ENCODE data around the gene LMO4. TPM values are rescaled to one million over a fixed set of nuclear protein-coding genes. Genes with fewer than 3 reads are reported as not detected.

LMO4 gene
- total and polyA plus RNA-seq, 8 donors, result 56.9 to 298 (median 253) TPM

DNA sequence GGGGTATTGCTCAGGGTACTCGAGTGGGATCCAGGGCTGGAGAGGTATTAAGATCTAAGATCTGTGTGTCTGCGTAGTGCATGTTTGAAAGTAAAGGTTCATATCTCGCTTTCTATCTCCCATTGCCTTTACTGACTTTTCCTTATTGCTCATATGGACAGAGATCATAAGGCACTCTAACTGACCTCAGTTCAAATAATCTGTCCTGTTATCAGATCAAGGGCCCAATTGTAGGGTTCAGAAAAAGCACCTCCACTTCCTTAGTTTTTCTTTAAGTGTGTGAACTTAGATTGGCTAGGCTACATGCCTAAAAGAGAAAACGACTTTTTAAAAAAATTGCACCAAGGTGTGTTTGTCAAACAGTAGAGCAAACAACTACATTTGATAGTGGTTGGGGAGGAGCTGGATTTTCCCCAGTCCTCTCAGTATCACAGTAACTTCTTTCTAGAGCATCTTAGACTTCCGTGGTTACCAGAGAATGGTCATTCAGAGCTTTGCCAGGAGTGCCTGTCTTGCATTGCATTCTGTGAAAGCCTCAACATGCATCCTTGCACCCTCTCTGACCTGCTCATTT, 57.6 kb downstream of the LMO4 start:
- Histone ChIP-seq H3K36me3 (no peaks in the 10 kb centered on the region), H3K4me1 (no peaks in the 10 kb centered on the region), H3K27ac (no peak overlapping the region), H3K27me3 (no peaks in the 10 kb centered on the region), H3K9me3 (no peaks in the 10 kb centered on the region), H3K4me3 (no peak overlapping the region)
- TF ChIP-seq, protein P1, sequence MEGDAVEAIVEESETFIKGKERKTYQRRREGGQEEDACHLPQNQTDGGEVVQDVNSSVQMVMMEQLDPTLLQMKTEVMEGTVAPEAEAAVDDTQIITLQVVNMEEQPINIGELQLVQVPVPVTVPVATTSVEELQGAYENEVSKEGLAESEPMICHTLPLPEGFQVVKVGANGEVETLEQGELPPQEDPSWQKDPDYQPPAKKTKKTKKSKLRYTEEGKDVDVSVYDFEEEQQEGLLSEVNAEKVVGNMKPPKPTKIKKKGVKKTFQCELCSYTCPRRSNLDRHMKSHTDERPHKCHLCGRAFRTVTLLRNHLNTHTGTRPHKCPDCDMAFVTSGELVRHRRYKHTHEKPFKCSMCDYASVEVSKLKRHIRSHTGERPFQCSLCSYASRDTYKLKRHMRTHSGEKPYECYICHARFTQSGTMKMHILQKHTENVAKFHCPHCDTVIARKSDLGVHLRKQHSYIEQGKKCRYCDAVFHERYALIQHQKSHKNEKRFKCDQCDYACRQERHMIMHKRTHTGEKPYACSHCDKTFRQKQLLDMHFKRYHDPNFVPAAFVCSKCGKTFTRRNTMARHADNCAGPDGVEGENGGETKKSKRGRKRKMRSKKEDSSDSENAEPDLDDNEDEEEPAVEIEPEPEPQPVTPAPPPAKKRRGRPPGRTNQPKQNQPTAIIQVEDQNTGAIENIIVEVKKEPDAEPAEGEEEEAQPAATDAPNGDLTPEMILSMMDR (IDR thresholded peaks at IDR 0.05), result no peak
- ATAC-seq, result no peak
- intact Hi-C loops (cut with DNase I), result no loop called here
- no peak for DNase-seq

DNA sequence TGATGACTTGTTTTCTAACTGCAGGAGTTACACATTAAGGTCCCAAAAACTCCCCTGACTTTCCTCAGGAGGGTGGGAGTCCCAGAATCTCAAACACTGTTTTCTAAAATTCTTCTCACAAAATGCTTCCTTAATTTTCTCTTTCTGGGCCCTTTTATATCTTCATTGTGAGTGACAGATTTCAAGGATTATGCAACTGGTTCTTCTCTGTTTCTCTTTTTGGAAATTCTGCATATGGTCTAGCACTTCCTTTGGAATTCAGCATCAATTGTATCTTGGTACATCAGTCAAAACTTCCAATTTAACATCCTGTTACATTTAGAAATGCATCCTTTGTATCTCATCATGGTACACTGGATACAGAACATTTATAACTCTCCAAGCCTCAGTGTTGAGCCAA, 59.7 kb downstream of the LMO4 start:
- Histone ChIP-seq H3K4me1 (no peaks in the 10 kb centered on the region), H3K4me3 (no peak overlapping the region), H3K27me3 (no peaks in the 10 kb centered on the region), H3K9me3 (no peaks in the 10 kb centered on the region), H3K36me3 (no peaks in the 10 kb centered on the region), H3K27ac (no peak overlapping the region)
- TF ChIP-seq, protein P1 (IDR thresholded peaks at IDR 0.05), result no peak
- intact Hi-C loops (cut with DNase I), result no loop called here
- no peak for ATAC-seq
- no peak for DNase-seq

DNA sequence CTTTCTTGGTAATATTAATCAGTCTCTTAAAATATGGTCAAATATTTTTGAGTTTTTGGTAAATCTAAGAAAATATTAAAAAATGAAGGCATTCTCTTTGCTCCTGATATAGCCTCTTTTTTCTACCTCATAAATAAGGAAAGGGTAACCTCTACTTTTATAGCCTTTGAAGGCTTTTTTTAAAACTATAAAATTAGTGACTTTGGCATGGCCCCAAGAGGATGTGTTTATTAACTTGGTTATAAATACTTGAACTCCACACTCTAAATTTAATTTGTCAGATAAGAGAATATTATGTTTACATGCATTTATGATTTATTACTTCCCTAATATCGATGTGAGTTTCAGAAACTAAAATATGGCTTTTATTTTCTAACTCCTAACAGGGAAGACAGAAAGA, 60.3 kb downstream of the LMO4 start:
- Histone ChIP-seq H3K4me1 (no peaks in the 10 kb centered on the region), H3K4me3 (no peak overlapping the region), H3K36me3 (no peaks in the 10 kb centered on the region), H3K9me3 (no peaks in the 10 kb centered on the region), H3K27me3 (no peaks in the 10 kb centered on the region), H3K27ac (no peak overlapping the region)
- no peak for ATAC-seq
- no peak for DNase-seq
- TF ChIP-seq, protein P1 (IDR thresholded peaks at IDR 0.05), result no peak
- intact Hi-C loops (cut with DNase I), result no loop called here

DNA sequence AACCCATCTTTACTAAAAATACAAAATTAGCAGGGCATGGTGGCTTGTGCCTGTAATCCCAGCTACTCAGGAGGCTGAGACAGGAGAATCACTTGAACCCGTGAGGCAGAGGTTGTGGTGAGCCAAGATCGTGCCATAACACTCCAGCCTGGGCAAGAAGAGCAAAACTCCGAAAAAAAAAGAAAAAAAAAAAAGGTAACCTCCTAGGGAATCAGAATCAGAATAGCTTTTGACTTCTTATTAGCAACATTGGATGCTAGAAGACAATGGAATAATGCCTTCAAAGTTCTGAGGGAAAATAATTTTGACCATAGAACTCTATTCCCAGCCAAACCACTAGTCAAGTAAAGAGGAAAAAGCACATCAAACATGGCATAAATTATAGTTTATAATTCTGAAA, 60.9 kb downstream of the LMO4 start:
- DNase-seq (no peak), ATAC-seq (no peak)
- Histone ChIP-seq H3K4me3 (no peak overlapping the region), H3K9me3 (no peaks in the 10 kb centered on the region), H3K4me1 (no peaks in the 10 kb centered on the region), H3K36me3 (no peaks in the 10 kb centered on the region), H3K27me3 (no peaks in the 10 kb centered on the region), H3K27ac (no peak overlapping the region)
- intact Hi-C loops (cut with DNase I), result no loop called here
- TF ChIP-seq, protein P1 (IDR thresholded peaks at IDR 0.05), result no peak

DNA sequence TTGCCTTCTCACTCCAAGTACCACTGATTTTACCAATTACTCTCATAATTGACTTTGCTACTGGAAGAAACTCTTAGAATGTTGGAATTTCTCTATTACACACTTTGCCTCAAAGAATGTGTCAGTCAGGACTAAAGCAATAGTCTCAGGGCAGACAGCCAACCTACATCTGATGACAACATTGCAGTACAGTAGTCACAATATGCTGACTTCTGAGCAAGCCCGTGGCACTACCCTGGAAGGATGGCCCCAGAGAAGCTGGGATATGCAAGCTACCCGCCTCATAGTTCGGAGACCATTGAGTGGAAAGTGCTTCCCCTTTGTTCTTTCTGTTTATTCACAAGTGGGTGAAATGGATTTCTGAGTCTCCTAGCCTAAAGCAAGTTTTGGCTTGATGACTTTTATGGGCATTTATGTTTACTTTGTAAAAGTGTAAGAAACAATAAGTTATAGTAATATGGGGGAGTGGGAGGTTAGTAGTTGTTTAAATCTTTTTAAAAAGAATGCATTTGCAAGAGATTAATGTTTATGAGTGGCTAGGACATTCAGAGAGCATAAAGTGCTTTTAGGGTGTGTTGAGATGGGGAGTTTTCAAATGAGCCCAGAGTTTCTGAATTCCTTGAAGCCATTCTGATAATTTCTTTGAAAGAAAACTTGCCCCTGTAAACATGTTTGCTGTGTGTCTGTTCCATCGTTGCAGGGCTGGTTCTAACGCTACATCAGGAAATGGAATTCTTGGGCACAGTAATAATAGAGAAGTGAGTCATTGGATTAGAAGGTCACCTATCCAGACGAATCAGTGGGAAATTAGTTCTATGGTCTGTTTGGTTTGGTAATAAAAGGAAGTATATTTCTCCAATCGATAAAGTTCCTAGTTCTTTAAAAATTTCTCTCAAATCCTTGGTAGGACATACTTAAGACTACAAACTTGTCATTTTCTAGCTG, 63.8 kb downstream of the LMO4 start:
- no peaks in the 10 kb centered on the region for H3K36me3 ChIP-seq
- H3K27ac ChIP-seq, result no peak overlapping the region
- H3K4me1 ChIP-seq, result no peaks in the 10 kb centered on the region
- DNase-seq, result peak in 1 of 4 donors; percentile 40
- intact Hi-C loops (cut with DNase I), result no loop called here
- no peaks in the 10 kb centered on the region for H3K27me3 ChIP-seq
- no peak overlapping the region for H3K4me3 ChIP-seq
- peak; percentile 79 for ATAC-seq
- H3K9me3 ChIP-seq, result no peaks in the 10 kb centered on the region
- TF ChIP-seq, protein P1 (IDR thresholded peaks at IDR 0.05), result no peak

Measured in left lung (tissue), 10 donors.